ENCODE results near the gene DNASE2B.
"Not testable (repeated sequence)": the region's sequence is repeated elsewhere in the genome, so short reads cannot be mapped to it uniquely, and the experiment has no call there.

The DNASE2B gene

GRCh38 chr1:84415396-84415795 is 17.1 kb downstream of the DNASE2B start:
- no peak for FAIRE-seq

- no peak for FAIRE-seq
Measured at GRCh38 chr1:84422909-84423308, 24.6 kb downstream of the DNASE2B start.

GRCh38 chr1:84424513-84425149 is 26.3 kb downstream of the DNASE2B start:
- FAIRE-seq, result no peak

- FAIRE-seq, result no peak
Measured at GRCh38 chr1:84425150-84425896, 27.0 kb downstream of the DNASE2B start.

GRCh38 chr1:84426376-84426775 is 28.1 kb downstream of the DNASE2B start:
- FAIRE-seq, result no peak

GRCh38 chr1:84427250-84428188 is 29.2 kb downstream of the DNASE2B start:
- FAIRE-seq, result no peak

GRCh38 chr1:84428235-84428634 is 30.0 kb downstream of the DNASE2B start:
- no peak for FAIRE-seq

GRCh38 chr1:84429231-84429630 is 30.9 kb downstream of the DNASE2B start:
- no peak for FAIRE-seq

GRCh38 chr1:84430546-84430945 is 32.3 kb downstream of the DNASE2B start:
- no peak for FAIRE-seq

- FAIRE-seq, result peak; percentile 93
Measured at GRCh38 chr1:84433258-84434080, 35.2 kb downstream of the DNASE2B start.

- FAIRE-seq, result no peak
Measured at GRCh38 chr1:84434081-84434769, 35.9 kb downstream of the DNASE2B start.

- no peak for FAIRE-seq
Measured at GRCh38 chr1:84434801-84435549, 36.7 kb downstream of the DNASE2B start.

- no peak for FAIRE-seq
Measured at GRCh38 chr1:84436876-84437655, 38.8 kb downstream of the DNASE2B start.

- FAIRE-seq, result peak; percentile 84
Measured at GRCh38 chr1:84442256-84442655, 44.0 kb downstream of the DNASE2B start.

GRCh38 chr1:84442747-84443646 is 44.7 kb downstream of the DNASE2B start:
- FAIRE-seq, result not testable (repeated sequence)

GRCh38 chr1:84448704-84449103 is 50.4 kb downstream of the DNASE2B start:
- not testable (repeated sequence) for FAIRE-seq

- FAIRE-seq, result no peak
Measured at GRCh38 chr1:84450910-84451309, 52.6 kb downstream of the DNASE2B start.

GRCh38 chr1:84452436-84452835 is 54.2 kb downstream of the DNASE2B start:
- no peak for FAIRE-seq

- FAIRE-seq, result no peak
Measured at GRCh38 chr1:84462118-84462517, 63.8 kb downstream of the DNASE2B start.
